Measurements from ENCODE around the gene SERPINE1.

The SERPINE1 gene

GRCh38 chr7:101167645-101168411 is 40.9 kb downstream of the SERPINE1 start:
- Histone ChIP-seq H3K27ac (ENCODE audit: extremely low read depth, low read depth, low read length) (no peak overlapping the region), H3K9me3 (ENCODE audit: control insufficient read depth, insufficient read depth, low read depth, low read length) (no peaks in the 10 kb centered on the region), H3K36me3 (ENCODE audit: control insufficient read depth in 2 of 2, insufficient read depth in 1 of 2, low read length in 2 of 2) (no peaks in the 10 kb centered on the region), H3K4me3 (ENCODE audit: low read depth, low read length) (no peak overlapping the region), H3K4me1 (ENCODE audit: control insufficient read depth, insufficient read depth, low read length) (peaks cover 21% of the 10 kb centered on the region)
- TF ChIP-seq KLF8 (tag by site-specific recombination; IDR thresholded peaks at IDR 0.05): no peak
- TF ChIP-seq ZFHX2 (tag by site-specific recombination; conservative IDR thresholded peaks at IDR 0.05): no peak
- TF ChIP-seq ZNF701 (tag by site-specific recombination; IDR thresholded peaks at IDR 0.05): no peak
- TF ChIP-seq ZBTB26 (tag by site-specific recombination; optimal IDR thresholded peaks at IDR 0.05): peak; percentile 4
- TF ChIP-seq IKZF3 (tag by site-specific recombination; IDR thresholded peaks at IDR 0.05): no peak
- no peak for TF ChIP-seq ZBTB20 (tag by site-specific recombination; IDR thresholded peaks at IDR 0.05)
- peak; percentile 14; the same call in 1 of the 2 replicates for TF ChIP-seq ZNF629 (tag by site-specific recombination; IDR thresholded peaks at IDR 0.05)
- no peak for TF ChIP-seq KLF7 (tag by site-specific recombination; IDR thresholded peaks at IDR 0.05; ENCODE audit: borderline replicate concordance)
- no peak for TF ChIP-seq ZNF169 (tag by site-specific recombination; IDR thresholded peaks at IDR 0.05)
- TF ChIP-seq ZBTB7A (tag by site-specific recombination; IDR thresholded peaks at IDR 0.05; ENCODE audit: low read depth): 0 out of 2 replicates have a peak, but pooled peaks have one; percentile 39
- no peak for TF ChIP-seq ZNF610 (tag by site-specific recombination; IDR thresholded peaks at IDR 0.05; ENCODE audit: borderline replicate concordance)
- TF ChIP-seq ZNF37A (tag by site-specific recombination; IDR thresholded peaks at IDR 0.05): no peak
- no peak for TF ChIP-seq ZNF146 (tag by site-specific recombination; IDR thresholded peaks at IDR 0.05)
- peak; percentile 69 for TF ChIP-seq ZNF362 (tag by site-specific recombination; IDR thresholded peaks at IDR 0.05)
- TF ChIP-seq ZNF274 (IDR thresholded peaks at IDR 0.05; ENCODE audit: low read length): no peak
- no peak for TF ChIP-seq ZNF274 (tag by site-specific recombination; IDR thresholded peaks at IDR 0.05; ENCODE audit: borderline replicate concordance)
- no peak for TF ChIP-seq ZNF621 (tag by site-specific recombination; IDR thresholded peaks at IDR 0.05)
- TF ChIP-seq ZNF521 (tag by site-specific recombination; IDR thresholded peaks at IDR 0.05): no peak
- no peak for TF ChIP-seq ZNF223 (tag by site-specific recombination; IDR thresholded peaks at IDR 0.05)
- peak; percentile 2; the same call in 1 of the 2 replicates for TF ChIP-seq KLF17 (tag by site-specific recombination; IDR thresholded peaks at IDR 0.05)
- TF ChIP-seq ZNF585B (tag by site-specific recombination; IDR thresholded peaks at IDR 0.05): no peak
- no peak for TF ChIP-seq FEZF1 (tag by site-specific recombination; IDR thresholded peaks at IDR 0.05)
- TF ChIP-seq ZSCAN16 (tag by site-specific recombination; IDR thresholded peaks at IDR 0.05): no peak
- TF ChIP-seq PATZ1 (tag by site-specific recombination; IDR thresholded peaks at IDR 0.05): peak; percentile 78; the same call in 1 of the 2 replicates
- peak; percentile 65 for TF ChIP-seq ZSCAN4 (tag by site-specific recombination; IDR thresholded peaks at IDR 0.05)
- TF ChIP-seq ZNF488 (tag by site-specific recombination; IDR thresholded peaks at IDR 0.05): no peak
- TF ChIP-seq ZNF571 (tag by site-specific recombination; IDR thresholded peaks at IDR 0.05): no peak
- peak; percentile 66; the same call in 1 of the 2 replicates for TF ChIP-seq ZNF600 (tag by site-specific recombination; IDR thresholded peaks at IDR 0.05)
- ChIA-PET POLR2A (interaction anchor here (0.6 kb wide), 2 partner anchors 15 to 137 kb away, joined by 3 to 7 read pairs; no protein-coding TSS in a partner anchor), CTCF (interaction anchor here (0.7 to 1.4 kb wide), 4 partner anchors 23 to 348 kb away, joined by 4 to 10 read pairs (median 6); no protein-coding TSS in a partner anchor)

Data from HEK293 (cell line).